ENCODE results near the gene CASQ1.

DNA sequence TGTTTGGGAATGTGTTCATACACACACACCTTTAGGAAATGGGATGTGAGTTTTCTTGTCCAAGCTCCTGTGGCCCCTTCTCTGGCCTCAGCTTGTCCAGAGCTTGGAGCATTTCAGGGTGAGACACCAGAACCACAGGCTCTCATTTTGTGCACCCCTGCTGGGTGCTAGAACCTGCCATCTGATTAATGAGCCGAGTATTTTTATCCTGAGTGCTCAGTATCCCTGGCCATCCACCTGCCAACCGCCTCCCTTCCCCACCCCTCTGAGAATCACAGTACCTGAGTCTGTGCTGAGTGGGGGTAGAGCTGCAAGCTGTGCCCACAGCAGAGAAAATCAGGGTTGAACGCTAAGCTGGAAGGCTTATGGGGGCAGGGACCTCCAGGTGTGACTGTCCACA, 1.4 kb downstream of the CASQ1 start:
- TF ChIP-seq, protein P1, sequence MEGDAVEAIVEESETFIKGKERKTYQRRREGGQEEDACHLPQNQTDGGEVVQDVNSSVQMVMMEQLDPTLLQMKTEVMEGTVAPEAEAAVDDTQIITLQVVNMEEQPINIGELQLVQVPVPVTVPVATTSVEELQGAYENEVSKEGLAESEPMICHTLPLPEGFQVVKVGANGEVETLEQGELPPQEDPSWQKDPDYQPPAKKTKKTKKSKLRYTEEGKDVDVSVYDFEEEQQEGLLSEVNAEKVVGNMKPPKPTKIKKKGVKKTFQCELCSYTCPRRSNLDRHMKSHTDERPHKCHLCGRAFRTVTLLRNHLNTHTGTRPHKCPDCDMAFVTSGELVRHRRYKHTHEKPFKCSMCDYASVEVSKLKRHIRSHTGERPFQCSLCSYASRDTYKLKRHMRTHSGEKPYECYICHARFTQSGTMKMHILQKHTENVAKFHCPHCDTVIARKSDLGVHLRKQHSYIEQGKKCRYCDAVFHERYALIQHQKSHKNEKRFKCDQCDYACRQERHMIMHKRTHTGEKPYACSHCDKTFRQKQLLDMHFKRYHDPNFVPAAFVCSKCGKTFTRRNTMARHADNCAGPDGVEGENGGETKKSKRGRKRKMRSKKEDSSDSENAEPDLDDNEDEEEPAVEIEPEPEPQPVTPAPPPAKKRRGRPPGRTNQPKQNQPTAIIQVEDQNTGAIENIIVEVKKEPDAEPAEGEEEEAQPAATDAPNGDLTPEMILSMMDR (IDR thresholded peaks at IDR 0.05): no peak
- no peak for TF ChIP-seq POLR2A (IDR thresholded peaks at IDR 0.05)

Measured in ovary (tissue), 3 donors.